T-helper 22 cell (primary cell): ENCODE data around the gene ENPP6.
"Not testable (repeated sequence)": the region's sequence is repeated elsewhere in the genome, so short reads cannot be mapped to it uniquely, and the experiment has no call there.

Experiments used
- DNase-seq: peaks from one replicate; pipeline ENCODE4 v3.0.0-alpha.2; 2020; ENCODE audit warnings: low read depth

The ENPP6 gene

DNA sequence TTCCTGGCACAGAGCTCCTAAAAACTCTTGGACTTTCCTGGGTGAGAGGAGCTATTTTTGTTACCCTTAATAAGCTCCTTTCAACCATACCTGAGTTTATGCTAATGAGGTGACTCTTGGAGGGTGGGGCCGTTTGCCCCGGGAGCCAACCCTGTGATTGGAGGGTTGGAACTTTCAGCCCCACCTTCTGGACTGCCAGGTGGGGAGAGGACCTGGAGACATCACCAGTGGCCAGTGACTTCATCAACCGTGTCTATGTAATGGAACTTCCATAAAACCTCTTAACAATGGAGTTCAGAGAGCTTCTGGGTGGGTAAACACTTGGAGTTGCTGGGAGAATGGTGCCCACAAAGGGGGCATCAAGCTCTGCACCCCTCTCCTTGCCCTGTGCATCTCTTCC lies 17.9 kb upstream of the ENPP6 start:
- no peak for DNase-seq

DNA sequence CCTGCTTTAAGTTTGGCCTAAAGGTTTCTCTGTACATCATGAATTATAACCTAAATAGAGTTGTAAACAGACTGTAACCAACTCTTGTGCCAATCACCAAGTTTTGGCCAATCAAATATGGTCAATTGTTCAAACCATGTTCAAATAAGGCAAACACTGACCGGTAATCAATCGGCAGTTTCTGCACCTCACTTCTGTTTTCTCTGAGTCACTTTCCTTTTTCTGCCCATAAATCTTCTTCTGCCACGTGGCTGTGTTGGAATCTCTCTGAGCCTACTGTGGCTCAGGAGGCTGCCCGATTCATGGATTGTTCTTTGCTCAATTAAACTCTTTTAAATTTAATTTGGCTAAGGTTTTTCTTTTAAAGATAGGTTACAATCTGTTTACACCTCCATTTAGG lies 16.5 kb upstream of the ENPP6 start:
- DNase-seq: no peak

DNA sequence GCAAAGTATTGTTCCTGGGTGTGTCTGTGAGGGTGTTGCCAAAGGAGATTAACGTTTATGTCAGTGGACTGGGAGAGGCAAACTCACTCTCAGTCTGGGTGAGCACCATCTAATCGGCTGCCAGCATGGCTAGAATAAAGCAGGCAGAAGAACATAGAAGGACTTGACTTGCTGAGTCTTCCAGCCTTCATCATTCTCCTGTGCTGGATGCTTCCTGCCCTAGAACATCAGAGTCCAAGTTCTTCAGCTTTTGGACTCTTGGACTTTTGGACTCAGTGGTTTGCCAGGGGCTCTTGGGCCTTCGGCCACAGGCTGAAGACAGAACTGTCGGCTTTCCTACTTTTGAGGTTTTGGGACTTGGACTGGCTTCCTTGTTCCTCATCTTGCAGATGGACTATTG lies 15.3 kb upstream of the ENPP6 start:
- no peak for DNase-seq

DNA sequence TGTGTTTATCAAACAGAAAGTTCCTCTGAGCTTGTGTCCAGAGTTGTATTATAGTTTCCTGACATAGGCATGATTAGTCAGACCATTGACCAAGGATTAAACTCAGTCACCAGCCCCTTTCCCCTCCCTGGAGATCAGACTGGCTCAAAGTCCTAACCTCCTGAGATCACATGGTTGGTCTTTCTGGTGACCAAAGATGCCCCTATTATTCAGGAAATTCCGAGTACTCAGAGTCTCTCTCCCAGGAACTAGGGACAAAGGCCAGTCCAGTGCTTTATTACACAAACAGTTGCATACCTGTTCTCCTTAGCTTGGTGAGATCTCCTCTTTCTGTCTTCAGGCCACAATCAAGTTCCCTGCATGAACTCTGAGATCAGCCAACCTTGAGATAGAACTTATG lies 14.5 kb upstream of the ENPP6 start:
- DNase-seq: no peak

DNA sequence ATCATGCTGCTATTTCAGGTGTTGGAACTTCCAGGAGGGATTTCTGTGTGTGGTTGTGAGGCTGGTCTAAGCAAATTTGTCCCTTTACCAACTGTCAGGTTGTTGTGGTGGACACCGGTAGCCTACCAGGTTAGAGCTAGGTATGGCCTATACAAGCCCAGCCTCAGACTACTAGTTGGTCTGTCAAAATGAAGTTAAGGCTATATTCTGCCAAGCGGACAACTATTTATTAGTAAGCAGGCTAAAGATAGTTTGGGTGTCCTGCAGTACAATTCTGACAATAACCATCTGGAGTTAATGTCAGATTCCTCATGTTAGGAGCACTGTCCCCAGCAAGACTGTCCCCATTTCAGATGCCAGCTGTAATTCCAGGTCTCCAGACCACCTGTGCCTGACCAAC lies 13.9 kb upstream of the ENPP6 start:
- DNase-seq: no peak

DNA sequence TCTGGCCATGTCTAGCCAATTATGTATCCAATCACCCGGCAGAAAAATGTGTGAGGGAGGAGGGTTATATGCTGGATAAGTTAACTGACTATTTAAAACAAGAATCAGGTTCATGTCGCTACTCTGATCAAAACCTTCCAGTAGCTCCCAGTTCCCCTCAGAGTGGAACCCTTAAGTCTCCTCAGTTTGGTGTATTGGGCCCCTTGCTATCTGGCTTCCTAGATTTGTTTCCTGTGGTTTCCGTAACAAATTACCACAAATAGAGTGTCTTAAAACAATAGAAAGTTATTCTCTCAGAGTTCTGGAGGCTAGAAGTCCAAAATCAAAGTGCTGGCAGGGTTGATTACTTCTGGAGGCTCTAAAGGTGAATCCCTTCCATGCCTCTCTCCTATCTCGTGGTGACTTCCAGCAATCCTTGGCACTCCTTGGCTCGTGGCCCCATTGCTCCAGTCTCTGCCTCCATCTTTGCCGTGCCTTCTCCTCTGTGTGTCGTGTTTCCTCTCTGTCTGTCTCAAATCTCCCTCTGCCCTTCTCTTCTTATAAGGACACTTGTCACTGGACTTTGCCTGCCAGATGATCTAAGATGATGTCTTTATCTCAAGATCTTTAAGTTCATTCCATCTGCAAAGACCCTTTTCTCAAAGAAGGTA lies 10.5 kb upstream of the ENPP6 start:
- no peak for DNase-seq

DNA sequence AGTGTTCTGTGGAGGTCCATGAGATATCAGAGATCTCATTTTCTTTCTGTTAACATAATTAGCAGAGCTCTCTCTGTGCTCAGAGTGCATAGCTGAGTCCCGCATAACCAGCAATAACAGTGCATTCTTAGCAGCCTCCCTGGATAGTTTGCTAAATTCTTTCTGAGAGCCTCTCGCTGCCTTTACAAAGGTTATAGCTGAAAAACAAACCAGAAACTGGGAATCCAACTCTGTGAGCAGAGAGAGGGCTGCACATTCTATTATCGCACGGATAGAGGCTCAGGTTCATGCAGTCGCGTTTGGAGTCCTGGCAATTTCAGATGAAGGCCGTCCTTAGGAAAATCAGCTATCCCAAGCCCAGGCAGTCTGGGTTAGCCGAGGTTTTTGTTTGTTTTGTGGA lies 1.2 kb downstream of the ENPP6 start:
- no peak for DNase-seq

DNA sequence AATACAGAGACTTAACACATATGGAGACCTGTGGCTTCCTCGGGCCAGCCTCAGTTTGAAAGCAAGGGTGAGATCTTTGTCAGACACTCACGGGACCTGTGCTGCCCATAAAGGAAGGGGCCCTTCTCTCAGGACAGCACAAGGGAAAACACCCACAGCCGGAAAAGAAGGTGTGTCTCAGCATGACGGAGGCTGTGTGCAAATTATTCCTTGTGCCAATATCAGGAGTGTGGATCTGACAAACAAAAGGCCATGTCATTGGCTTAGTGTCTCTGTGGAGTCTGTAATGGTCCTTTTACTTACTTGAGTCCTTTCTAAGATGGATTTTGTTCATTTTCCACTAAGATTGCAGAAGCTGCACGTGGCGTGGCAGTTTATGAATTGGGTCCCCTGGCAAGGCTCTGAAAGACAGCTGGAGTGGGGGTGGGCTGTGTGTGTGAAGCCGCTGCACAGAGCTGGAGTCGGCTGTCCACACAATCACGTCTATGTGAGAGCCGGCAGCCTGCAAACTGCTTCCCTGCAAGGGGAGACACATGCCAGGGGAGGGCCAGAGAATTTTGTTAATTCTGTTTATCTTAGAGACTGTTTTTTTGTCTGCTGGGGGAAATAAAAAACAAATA lies 1.9 kb downstream of the ENPP6 start:
- DNase-seq: no peak

DNA sequence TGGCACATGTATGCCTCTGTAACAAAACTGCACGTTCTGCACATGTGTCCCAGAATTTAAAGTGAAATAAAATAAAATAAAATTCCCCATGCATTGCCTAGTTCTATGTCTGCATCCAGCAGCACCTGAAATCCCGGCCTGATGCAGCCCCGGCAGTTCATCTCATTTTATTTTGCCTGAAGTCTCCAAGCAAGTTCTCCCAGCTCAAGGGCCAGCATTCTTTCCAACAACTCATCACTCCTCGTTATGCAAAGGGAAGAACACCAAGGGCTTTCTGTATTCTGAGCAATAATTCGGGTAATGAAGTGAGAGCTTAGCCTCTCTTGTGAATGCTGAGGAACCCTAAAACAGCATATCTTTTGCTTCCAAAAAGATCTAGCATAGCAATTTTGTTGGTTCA lies 2.7 kb downstream of the ENPP6 start:
- DNase-seq: no peak

DNA sequence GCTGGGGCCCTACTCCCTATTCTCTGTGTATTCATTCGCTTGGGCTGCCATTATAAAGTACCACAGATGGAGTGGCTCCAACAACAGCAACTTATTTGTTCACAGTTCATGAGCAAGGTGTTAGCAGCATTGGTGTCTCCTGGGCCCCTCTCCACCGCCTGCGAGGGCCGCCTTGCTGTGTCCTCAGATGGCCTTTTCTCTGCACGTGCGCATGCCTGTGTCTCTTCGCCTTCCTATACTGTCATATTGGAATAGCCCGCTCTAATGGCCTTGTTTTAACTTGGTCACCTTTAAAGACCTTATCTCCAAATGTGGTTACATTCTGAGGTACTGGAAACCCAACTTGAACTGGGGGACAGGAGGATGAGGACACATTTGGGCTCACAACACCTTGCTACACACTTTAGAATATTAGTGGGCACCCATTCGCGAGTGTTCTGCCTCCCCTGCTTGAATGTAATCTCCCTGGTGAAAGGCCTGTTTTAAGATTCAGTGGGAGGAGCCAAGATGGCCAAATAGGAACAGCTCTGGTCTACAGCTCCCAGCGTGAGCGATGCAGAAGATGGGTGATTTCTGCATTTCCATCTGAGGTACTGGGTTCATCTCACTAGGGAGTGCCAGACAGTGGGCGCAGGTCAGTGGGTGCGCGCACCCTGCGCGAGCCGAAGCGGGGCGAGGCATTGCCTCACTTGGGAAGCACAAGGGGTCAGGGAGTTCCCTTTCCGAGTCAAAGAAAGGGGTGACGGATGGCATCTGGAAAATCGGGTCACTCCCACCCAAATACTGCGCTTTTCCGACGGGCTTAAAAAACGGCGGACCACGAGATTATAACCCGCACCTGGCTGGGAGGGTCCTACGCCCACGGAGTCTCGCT lies 9.7 kb downstream of the ENPP6 start:
- DNase-seq: not testable (repeated sequence)

DNA sequence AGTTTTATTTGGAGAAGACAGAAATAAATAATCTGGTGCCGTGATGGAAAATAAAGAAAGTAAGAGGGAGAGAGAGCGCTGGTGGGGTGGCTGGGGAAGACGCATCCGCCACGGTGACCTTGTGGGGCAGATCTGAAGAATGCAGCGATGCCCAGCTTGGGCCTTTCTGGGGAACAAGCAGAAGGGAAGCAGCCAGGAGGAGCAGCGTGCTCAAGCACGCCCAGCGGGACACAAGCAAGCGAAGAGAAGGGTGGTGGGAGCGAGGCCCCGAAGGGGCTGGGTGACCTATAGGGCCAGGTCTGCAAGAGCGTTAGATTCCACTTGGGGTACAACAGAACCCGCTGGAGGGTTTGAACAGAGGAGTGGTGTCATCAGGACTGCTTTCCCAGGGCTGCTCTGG lies 12.4 kb downstream of the ENPP6 start:
- no peak for DNase-seq

DNA sequence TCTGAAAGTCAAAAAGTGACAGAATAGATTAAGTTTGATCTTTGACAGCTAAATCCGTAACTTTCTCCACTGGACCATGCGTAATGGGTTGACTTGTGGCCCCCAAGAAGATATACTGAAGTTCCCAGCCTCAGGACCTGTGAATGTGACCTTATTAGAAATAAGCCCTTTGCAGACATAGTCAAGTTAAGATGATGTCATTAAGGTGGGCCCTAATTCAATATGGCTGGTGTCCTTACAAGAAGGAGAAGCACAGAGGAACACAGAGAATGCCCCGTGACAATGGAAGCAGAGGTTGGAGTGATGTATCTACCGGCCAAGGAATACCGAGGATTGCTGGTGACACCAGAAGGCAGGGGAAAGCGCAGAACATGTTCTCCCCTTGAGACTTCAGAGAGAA lies 14.4 kb downstream of the ENPP6 start:
- no peak for DNase-seq

DNA sequence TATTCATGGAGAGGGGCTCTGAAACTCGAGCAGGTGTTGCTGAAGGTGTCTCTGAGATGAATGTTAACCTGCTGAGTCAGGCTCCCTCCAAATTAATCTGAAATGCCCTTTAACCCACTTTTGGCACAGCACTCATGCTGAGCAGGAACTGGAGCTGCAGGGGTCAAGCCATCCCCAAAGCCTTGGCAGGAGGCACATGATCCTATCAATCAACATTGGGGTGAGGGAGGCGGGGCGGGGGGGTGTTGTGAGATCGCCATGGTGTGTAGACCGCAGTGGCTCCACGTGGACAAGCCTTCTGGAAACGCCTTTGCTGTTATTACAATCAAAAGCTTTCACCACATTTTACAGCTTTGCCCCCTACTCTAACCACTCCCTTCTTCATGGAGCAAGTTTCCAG lies 16.5 kb downstream of the ENPP6 start:
- DNase-seq: no peak

DNA sequence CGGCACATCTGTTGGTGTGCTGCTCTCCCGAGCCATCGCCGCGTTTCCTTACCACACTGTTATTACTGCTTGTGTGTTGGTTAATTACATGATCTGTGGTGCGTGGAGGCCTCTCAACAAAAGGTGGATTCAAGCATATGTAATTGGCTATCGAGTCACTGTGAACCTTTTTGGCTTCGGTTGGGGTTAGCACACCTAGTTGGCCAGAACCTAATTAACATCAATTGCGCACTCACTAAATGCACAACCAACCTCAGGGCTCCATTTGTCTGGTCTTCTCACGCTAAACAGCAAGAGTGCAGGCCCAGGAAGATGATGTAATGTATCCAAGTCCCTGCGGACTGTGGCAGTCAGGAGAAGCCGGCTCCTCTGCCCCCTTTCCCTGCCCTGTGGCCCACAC lies 17.4 kb downstream of the ENPP6 start:
- no peak for DNase-seq

DNA sequence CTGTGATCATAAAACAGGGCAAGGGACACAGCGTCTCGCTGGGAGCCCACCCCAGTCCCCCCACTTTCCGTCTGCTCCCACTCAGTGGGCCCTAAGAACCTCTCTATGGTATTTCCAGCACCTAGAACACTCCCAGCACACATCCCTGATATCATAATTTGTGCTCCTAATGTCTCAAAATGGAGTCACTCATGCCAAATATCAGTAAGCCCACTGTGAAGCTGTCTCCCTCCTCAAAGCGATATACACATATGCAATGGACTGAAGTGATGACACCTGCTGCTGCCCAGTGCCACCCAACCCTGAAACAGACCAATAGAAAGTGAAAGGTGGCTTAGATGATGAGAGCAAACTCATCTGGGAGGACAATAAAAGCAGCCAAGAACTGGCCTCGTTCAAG lies 17.9 kb downstream of the ENPP6 start:
- DNase-seq: no peak

DNA sequence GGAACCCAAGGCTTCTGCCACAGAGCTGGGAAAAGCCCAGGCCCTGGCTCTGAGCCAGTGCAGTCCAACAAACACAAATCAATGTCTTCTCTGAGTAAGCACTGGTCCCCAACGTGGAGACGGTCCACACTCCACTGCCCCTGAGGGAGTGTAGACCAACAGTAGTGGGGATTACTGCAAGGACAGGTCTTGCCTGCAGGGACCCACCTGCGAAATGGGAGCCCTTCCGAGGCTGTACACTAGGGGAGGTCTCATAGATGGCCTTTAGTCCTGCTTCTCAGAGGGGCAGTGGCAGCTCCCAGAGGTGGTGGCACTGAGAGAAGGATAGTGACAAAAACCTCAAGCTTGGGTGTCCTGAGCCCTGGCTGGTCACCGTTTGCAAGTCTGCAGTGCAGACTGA lies 19.5 kb downstream of the ENPP6 start:
- no peak for DNase-seq

DNA sequence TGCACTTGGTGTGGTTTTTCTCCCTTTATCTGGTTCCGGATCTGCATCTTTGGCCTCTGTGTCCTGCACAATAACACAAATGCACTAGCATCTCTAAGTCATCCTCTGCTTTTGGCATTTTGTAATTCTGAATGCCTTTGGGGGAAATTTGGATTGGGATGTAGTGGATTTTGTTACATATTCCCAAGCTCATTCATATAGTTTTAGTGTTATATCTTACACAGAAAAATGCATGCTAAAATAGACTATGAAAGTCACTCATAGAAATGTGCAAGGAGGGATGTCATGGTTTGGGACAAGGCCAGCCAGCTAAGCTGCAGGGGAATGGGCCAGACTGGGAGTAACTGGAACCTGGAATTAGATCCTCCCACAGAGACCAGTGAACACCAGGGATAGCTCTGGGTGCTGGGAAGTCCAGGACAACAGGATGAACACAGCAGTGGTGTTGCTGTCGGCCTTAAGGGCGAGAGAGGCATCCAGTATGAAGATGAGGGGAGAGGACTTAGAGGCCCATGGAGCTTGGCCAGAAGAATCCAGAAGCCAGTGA lies 20.1 kb downstream of the ENPP6 start:
- DNase-seq: no peak

DNA sequence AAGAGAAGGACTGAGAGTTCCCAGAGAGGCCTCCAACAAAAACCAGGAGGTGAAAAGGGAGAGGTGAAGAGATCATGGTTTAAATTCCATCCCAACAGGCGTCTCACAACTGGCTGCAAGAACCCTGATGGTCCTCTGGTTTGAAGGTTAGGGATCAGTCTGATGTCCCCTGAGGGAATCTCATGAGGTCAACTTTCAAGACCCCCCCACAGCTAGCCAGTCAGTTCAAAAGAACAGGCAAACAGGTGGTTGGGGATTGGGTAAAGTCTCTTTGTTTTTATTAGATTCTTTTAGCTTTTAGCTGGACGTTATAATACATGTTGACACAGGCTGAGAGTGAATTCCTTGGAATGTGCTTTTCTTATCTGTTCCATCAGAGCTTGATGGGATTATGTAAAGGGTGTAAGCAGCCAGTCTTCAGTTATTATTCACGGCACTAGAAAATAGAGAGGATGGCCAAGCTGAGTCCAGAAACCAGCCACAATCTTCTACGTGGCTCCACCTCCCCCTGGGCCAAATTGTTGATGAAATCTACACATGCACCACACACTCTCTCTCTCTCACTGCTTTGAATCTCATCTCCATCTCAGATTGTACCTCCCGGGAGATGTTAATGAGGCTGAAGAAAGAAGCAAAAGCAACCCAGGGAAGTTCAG lies 20.8 kb downstream of the ENPP6 start:
- DNase-seq: no peak

DNA sequence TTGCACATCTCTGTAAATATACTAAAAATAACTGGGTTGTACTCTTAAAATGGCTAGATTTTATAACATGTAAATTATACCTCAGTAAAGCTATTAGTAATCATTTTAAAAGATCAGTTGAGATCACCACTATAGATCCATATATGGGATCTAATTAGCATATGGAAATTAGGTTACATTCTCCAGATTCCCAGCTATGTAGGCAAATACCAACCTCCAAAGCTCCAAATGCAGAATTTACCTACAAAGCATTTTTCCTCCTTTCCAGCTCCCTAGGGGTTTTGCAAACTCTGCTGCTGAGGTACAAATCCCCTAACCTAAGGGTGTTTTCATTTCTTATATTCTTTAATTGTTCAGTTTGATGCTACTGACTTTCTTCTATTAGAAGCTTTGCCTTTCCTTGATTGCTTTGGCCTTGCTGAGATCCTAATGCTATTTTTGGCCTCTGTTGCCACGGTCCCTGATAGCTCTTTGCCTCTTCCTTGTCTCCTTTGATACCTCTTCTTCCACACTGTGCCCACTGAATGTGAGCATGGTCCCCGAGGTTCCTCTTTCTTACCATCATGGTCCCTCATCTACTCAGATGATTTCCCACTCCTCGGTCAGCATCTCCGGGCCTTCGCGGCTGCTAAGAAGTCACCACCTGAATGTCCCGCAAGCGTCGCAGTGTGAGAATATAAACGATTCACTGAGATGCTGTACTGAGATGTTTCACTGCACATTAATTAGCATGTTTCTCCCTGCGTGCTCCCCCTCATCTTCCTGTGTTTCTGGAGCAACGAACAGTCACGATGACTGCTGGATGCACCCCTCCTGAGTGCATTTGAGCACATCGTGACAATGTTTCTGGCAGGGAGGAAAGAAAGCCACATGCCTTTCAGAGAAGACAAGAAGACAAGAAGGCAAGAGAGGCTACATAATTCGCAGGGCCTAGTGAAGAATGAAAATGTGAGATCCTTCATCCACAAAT lies 23.8 kb downstream of the ENPP6 start:
- DNase-seq: no peak

DNA sequence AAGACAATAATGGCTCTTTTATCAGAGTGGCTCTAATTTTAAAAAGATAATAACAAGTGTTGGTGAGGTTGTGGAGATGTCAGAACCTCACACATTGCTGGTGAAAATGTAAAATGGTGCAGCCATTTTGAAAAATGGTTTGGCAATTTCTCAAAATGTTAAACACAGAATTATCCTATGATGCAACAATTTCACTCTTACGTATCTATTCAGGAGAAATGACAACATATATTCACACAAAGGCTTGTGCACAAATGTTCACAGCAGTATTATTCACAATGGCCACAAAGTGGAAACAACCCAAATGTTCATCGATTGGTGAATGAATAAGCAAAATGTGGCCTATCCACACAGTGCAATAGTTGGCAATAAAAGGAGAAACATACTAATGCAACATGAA lies 24.7 kb downstream of the ENPP6 start:
- no peak for DNase-seq

DNA sequence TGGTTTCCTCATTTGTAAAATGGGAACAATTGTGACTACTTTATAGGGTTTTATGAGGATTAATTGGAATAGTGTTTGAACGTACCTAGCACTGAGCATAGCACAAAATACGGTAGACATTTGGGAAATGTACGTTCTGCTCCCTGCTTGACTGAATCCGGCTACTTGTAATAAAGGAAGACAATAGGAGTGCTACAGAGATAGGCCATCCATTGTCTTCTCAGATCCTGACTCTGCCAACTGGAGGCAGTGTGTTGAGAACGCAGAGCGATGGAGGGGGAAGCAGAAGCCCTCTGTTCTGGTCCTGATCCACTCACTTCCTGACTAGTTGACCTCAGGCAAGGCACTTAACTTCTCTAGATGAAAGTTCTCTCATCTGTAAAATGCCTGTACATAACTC lies 26.4 kb downstream of the ENPP6 start:
- DNase-seq: no peak
